ENCODE measurements around the gene CDS2. TPM values are rescaled to one million over a fixed set of nuclear protein-coding genes. Genes with fewer than 3 reads are reported as not detected.

Gene CDS2
- total and polyA plus RNA-seq, 2 of the 13 experiments (the other 11 are each of a cell fraction or from before 2014, with no cell fraction given), result 81.3 to 153 TPM

DNA sequence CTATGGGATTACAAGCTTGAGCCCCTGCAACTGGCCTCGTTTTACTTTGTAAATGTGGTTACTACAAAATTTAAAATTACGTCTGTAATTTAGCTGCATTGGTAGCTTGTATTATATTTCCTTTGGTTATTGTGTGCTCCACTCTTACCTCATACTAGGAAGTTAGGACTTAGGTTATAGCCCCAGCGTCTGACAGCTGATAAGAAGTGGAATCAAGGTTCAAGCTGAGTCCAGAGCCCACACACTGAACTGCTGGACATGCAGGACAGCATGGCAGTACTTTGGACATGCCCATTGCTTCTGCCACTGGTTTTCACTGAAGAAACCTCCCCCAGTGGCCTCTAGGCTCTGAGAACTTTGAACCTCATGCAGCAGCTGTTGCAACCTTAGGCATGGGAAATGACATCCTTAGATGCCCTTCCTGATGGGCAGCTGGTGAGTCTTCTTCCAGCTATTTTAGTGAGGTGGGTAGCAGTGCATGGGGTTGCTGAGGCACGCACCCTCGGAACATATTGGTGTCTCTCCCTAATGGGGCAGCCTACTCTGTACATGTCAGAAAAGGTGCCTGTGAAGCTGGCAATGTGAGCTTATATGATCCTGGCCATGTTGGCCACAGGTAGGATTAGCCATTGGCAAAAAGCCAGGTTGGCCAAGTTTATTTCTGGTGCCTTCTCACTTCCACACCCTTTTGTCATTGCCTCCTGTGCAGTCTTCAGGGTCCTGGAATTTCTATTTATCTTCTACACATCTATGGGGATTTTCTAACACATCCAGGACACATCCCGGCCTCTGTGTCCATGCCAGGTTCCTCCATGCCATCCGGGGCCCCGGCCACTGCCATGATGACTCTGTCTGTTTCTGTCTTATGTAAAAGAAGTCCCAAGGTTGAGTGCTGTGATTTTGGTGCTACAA, 85.3 kb downstream of the CDS2 start (continued):
- TF ChIP-seq KLF6 (CRISPR knock-in tag; IDR thresholded peaks at IDR 0.05) (no peak), ZBTB8A (CRISPR knock-in tag; IDR thresholded peaks at IDR 0.05; ENCODE audit: borderline replicate concordance, low read depth) (no peak), ZMYM2 (CRISPR knock-in tag; IDR thresholded peaks at IDR 0.05) (peak; percentile 95), GTF3A (CRISPR knock-in tag; conservative IDR thresholded peaks at IDR 0.05) (no peak), SP5 (CRISPR knock-in tag; IDR thresholded peaks at IDR 0.05; ENCODE audit: borderline replicate concordance, low read depth) (0 out of 2 replicates have a peak, but pooled peaks have one; percentile 16), KDM5B (CRISPR knock-in tag; IDR thresholded peaks at IDR 0.05; ENCODE audit: borderline replicate concordance) (no peak), TBX2 (CRISPR knock-in tag; IDR thresholded peaks at IDR 0.05; ENCODE audit: borderline replicate concordance) (peak; percentile 33; the same call in 1 of the 2 replicates), ELF3 (CRISPR knock-in tag; IDR thresholded peaks at IDR 0.05) (peak; percentile 88), RFXAP (CRISPR knock-in tag; IDR thresholded peaks at IDR 0.05; ENCODE audit: borderline replicate concordance) (no peak), ZNF460 (CRISPR knock-in tag; IDR thresholded peaks at IDR 0.05; ENCODE audit: borderline replicate concordance) (no peak), ZNF350 (CRISPR knock-in tag; IDR thresholded peaks at IDR 0.05; ENCODE audit: borderline replicate concordance, low read depth) (peak; percentile 47; the same call in 1 of the 2 replicates), ZNF468 (CRISPR knock-in tag; IDR thresholded peaks at IDR 0.05) (no peak), NR2C2 (CRISPR knock-in tag; IDR thresholded peaks at IDR 0.05; ENCODE audit: borderline replicate concordance) (peak; percentile 78), ZC3H4 (CRISPR knock-in tag; IDR thresholded peaks at IDR 0.05; ENCODE audit: borderline replicate concordance) (no peak), NONO (IDR thresholded peaks at IDR 0.05) (no peak), NONO (CRISPR knock-in tag; conservative IDR thresholded peaks at IDR 0.05) (peak; percentile 77), CEBPG (CRISPR knock-in tag; IDR thresholded peaks at IDR 0.05) (peak; percentile 76), MIXL1 (CRISPR knock-in tag; IDR thresholded peaks at IDR 0.05) (peak; percentile 56; the same call in 1 of the 2 replicates), ZNF615 (CRISPR knock-in tag; IDR thresholded peaks at IDR 0.05; ENCODE audit: borderline replicate concordance) (peak; percentile 62; the same call in 1 of the 2 replicates), ZNF296 (CRISPR knock-in tag; conservative IDR thresholded peaks at IDR 0.05) (peak; percentile 90), ZSCAN12 (CRISPR knock-in tag; IDR thresholded peaks at IDR 0.05) (no peak)
- TF ChIP-seq, protein P1, sequence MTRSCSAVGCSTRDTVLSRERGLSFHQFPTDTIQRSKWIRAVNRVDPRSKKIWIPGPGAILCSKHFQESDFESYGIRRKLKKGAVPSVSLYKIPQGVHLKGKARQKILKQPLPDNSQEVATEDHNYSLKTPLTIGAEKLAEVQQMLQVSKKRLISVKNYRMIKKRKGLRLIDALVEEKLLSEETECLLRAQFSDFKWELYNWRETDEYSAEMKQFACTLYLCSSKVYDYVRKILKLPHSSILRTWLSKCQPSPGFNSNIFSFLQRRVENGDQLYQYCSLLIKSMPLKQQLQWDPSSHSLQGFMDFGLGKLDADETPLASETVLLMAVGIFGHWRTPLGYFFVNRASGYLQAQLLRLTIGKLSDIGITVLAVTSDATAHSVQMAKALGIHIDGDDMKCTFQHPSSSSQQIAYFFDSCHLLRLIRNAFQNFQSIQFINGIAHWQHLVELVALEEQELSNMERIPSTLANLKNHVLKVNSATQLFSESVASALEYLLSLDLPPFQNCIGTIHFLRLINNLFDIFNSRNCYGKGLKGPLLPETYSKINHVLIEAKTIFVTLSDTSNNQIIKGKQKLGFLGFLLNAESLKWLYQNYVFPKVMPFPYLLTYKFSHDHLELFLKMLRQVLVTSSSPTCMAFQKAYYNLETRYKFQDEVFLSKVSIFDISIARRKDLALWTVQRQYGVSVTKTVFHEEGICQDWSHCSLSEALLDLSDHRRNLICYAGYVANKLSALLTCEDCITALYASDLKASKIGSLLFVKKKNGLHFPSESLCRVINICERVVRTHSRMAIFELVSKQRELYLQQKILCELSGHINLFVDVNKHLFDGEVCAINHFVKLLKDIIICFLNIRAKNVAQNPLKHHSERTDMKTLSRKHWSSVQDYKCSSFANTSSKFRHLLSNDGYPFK (CRISPR knock-in tag; IDR thresholded peaks at IDR 0.05; ENCODE audit: borderline replicate concordance), result peak; percentile 24; the same call in 1 of the 2 replicates
- TF ChIP-seq, protein P2, sequence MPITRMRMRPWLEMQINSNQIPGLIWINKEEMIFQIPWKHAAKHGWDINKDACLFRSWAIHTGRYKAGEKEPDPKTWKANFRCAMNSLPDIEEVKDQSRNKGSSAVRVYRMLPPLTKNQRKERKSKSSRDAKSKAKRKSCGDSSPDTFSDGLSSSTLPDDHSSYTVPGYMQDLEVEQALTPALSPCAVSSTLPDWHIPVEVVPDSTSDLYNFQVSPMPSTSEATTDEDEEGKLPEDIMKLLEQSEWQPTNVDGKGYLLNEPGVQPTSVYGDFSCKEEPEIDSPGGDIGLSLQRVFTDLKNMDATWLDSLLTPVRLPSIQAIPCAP (CRISPR knock-in tag; IDR thresholded peaks at IDR 0.05; ENCODE audit: low read depth), result no peak
- TF ChIP-seq, protein P3, sequence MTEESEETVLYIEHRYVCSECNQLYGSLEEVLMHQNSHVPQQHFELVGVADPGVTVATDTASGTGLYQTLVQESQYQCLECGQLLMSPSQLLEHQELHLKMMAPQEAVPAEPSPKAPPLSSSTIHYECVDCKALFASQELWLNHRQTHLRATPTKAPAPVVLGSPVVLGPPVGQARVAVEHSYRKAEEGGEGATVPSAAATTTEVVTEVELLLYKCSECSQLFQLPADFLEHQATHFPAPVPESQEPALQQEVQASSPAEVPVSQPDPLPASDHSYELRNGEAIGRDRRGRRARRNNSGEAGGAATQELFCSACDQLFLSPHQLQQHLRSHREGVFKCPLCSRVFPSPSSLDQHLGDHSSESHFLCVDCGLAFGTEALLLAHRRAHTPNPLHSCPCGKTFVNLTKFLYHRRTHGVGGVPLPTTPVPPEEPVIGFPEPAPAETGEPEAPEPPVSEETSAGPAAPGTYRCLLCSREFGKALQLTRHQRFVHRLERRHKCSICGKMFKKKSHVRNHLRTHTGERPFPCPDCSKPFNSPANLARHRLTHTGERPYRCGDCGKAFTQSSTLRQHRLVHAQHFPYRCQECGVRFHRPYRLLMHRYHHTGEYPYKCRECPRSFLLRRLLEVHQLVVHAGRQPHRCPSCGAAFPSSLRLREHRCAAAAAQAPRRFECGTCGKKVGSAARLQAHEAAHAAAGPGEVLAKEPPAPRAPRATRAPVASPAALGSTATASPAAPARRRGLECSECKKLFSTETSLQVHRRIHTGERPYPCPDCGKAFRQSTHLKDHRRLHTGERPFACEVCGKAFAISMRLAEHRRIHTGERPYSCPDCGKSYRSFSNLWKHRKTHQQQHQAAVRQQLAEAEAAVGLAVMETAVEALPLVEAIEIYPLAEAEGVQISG (CRISPR knock-in tag; IDR thresholded peaks at IDR 0.05), result peak; percentile 73

Data from HepG2 (cell line).